ENCODE data around the gene PRSS48.

GRCh38 chr4:151329217-151330007, 52.5 kb downstream of the PRSS48 start:
- no peak for TF ChIP-seq POLR2A (IDR thresholded peaks at IDR 0.05)
- TF ChIP-seq, protein P1, sequence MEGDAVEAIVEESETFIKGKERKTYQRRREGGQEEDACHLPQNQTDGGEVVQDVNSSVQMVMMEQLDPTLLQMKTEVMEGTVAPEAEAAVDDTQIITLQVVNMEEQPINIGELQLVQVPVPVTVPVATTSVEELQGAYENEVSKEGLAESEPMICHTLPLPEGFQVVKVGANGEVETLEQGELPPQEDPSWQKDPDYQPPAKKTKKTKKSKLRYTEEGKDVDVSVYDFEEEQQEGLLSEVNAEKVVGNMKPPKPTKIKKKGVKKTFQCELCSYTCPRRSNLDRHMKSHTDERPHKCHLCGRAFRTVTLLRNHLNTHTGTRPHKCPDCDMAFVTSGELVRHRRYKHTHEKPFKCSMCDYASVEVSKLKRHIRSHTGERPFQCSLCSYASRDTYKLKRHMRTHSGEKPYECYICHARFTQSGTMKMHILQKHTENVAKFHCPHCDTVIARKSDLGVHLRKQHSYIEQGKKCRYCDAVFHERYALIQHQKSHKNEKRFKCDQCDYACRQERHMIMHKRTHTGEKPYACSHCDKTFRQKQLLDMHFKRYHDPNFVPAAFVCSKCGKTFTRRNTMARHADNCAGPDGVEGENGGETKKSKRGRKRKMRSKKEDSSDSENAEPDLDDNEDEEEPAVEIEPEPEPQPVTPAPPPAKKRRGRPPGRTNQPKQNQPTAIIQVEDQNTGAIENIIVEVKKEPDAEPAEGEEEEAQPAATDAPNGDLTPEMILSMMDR (IDR thresholded peaks at IDR 0.05), result no peak

Data from uterus (tissue), 2 donors.